Mesangial cell (primary cell): ENCODE data around the gene CTLA4. TPM values are rescaled to one million over a fixed set of nuclear protein-coding genes. Genes with fewer than 3 reads are reported as not detected.

Experiments used
- total RNA-seq: library from RNA; depleted of rRNA; stranded (reverse); fragments of >200 nt; gene quantifications from 2 replicates; pipeline ENCODE4 v1.2.3, GENCODE V29; 2015

CTLA4 gene
- not detected in 2 replicates for total RNA-seq

DNA sequence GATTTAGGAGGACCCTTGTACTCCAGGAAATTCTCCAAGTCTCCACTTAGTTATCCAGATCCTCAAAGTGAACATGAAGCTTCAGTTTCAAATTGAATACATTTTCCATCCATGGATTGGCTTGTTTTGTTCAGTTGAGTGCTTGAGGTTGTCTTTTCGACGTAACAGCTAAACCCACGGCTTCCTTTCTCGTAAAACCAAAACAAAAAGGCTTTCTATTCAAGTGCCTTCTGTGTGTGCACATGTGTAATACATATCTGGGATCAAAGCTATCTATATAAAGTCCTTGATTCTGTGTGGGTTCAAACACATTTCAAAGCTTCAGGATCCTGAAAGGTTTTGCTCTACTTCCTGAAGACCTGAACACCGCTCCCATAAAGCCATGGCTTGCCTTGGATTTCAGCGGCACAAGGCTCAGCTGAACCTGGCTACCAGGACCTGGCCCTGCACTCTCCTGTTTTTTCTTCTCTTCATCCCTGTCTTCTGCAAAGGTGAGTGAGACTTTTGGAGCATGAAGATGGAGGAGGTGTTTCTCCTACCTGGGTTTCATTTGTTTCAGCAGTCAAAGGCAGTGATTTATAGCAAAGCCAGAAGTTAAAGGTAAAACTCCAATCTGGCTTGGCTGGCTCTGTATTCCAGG is at the start of gene CTLA4:
TSS of gene CTLA4 (plus strand) at position 211 of the 640 bp plus-strand sequence. CDS start at position 383, 172 bp downstream.

Other genes with a start within 250 kb of the CTLA4 start
- not detected in 2 replicates for gene CD28, start 161.1 kb upstream of the CTLA4 start, total RNA-seq
- not detected in 2 replicates for gene ICOS, start 69.0 kb downstream of the CTLA4 start, total RNA-seq